ENCODE data around the gene ZDHHC13. TPM values are rescaled to one million over a fixed set of nuclear protein-coding genes. Genes with fewer than 3 reads are reported as not detected.
A peak's percentile ranks its signal among the peaks of the same experiment; 100 is the strongest.

ZDHHC13 gene
- total and polyA plus RNA-seq, 9 of the 15 experiments (the other 6 are each of a cell fraction or from before 2014, with no cell fraction given), result 4.7 to 18.6 (median 10.0) TPM

DNA sequence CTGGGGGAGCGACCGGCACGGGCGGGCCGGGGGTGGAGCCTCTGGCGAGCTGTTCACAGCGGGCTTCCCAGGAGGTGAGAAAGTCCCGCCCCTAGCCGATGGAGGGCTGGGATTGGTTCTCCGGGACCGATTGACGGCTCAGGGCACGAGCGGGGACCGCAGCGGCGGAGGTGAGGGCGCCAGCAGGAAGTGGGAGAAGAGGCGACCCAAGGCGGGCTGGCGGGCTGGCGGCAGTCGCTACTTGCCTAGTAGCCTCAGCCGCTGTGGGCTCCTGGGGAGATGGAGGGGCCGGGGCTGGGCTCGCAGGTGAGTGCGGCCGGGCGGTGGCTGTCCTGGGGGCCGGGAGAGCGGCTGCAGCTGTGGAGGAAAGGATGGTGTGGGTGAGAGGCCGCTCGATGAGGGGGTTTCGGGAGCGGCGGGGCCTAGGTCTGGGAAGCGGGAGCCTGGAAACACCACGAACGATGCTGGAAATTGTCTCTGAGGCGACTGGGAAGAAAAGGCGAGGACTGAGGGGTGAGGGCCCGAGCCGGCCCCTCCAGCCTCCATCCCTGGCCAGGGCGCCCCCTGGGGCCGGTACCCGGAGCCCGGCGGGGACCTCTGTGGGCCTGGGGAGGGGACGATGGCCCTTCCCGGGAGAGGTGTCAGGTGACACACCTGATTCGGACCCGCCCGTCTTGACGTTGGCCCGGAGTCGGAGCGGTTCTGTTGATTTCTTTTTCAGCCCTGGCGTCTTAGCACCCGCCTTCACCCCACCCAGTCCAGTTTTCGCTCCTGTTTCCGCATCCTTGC lies at the start of gene ZDHHC13 (continued):
- TF ChIP-seq YY1 (IDR thresholded peaks at IDR 0.05; ENCODE audit: borderline replicate concordance in 1 of 3, control insufficient read depth in 1 of 3, extremely low read depth in 1 of 3, insufficient read depth in 3 of 3, insufficient read length in 1 of 3, insufficient replicate concordance in 2 of 3, low read depth in 1 of 3, low read length in 2 of 3) (peak in 1 of 3 experiments; percentile 22), GABPB1 (CRISPR knock-in tag; IDR thresholded peaks at IDR 0.05) (peak; percentile 58; the same call in 1 of the 2 replicates), NUFIP1 (IDR thresholded peaks at IDR 0.05; ENCODE audit: partially characterized antibody) (no peak), PHF8 (IDR thresholded peaks at IDR 0.05; ENCODE audit: borderline replicate concordance, low read length) (peak; percentile 93), SMAD2 (IDR thresholded peaks at IDR 0.05; ENCODE audit: low read depth, low read length) (no peak), SP2 (IDR thresholded peaks at IDR 0.05; ENCODE audit: extremely low read depth, low read depth, low read length, poor library complexity, severe bottlenecking) (peak; percentile 78), ATF3 (IDR thresholded peaks at IDR 0.05) (no peak), ATF3 (CRISPR knock-in tag; conservative IDR thresholded peaks at IDR 0.05) (no peak), CAMTA2 (CRISPR knock-in tag; conservative IDR thresholded peaks at IDR 0.05) (no peak), BRD9 (IDR thresholded peaks at IDR 0.05; ENCODE audit: low read depth, partially characterized antibody) (no peak), SMARCA4 (IDR thresholded peaks at IDR 0.05) (no peak), POLR2AphosphoS5 (IDR thresholded peaks at IDR 0.05; ENCODE audit: control insufficient read depth, insufficient read depth, low read depth, low read length) (0 out of 2 replicates have a peak, but pooled peaks have one; percentile 15), CEBPZ (IDR thresholded peaks at IDR 0.05; ENCODE audit: borderline replicate concordance, low read depth, low read length) (no peak), ZNF354B (CRISPR knock-in tag; IDR thresholded peaks at IDR 0.05) (no peak), HMGN3 (IDR thresholded peaks at IDR 0.05; ENCODE audit: borderline replicate concordance, extremely low read depth, insufficient read length, low read depth, low read length) (peak; percentile 48), ZNF431 (CRISPR knock-in tag; IDR thresholded peaks at IDR 0.05) (no peak), CTBP1 (IDR thresholded peaks at IDR 0.05; ENCODE audit: borderline replicate concordance) (peak; percentile 96)
- TF ChIP-seq, protein P1, sequence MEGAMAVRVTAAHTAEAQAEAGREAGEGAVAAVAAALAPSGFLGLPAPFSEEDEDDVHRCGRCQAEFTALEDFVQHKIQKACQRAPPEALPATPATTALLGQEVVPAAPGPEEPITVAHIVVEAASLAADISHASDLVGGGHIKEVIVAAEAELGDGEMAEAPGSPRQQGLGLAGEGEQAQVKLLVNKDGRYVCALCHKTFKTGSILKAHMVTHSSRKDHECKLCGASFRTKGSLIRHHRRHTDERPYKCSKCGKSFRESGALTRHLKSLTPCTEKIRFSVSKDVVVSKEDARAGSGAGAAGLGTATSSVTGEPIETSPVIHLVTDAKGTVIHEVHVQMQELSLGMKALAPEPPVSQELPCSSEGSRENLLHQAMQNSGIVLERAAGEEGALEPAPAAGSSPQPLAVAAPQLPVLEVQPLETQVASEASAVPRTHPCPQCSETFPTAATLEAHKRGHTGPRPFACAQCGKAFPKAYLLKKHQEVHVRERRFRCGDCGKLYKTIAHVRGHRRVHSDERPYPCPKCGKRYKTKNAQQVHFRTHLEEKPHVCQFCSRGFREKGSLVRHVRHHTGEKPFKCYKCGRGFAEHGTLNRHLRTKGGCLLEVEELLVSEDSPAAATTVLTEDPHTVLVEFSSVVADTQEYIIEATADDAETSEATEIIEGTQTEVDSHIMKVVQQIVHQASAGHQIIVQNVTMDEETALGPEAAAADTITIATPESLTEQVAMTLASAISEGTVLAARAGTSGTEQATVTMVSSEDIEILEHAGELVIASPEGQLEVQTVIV (CRISPR knock-in tag; IDR thresholded peaks at IDR 0.05; ENCODE audit: borderline replicate concordance), result no peak

All from K562 (cell line).